ENCODE measurements around the gene MAN1C1. TPM values are rescaled to one million over a fixed set of nuclear protein-coding genes. Genes with fewer than 3 reads are reported as not detected.

MAN1C1 gene
- total and polyA plus RNA-seq, 9 of the 15 experiments (the other 6 are each of a cell fraction or from before 2014, with no cell fraction given) = 0.04 to 0.44 (median 0.10) TPM; not detected in 3

DNA sequence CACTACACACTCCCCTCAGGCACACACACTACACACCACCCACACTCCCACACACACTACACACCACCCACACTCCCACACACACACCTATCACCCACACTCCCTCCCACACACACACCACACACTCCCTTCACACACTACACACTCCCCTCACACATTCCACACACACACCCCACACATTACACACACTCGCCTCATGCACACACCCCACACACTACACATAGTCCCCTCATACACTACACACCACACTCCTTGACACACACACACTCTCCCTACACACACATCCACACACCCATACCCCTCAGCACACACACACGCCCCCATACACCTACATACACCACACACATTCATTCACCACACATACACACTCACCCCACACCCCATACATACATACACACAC lies 152.4 kb downstream of the MAN1C1 start (continued):
- no peak for TF ChIP-seq ZNF311 (CRISPR knock-in tag; IDR thresholded peaks at IDR 0.05)
- no peak for TF ChIP-seq SREBF1 (IDR thresholded peaks at IDR 0.05; ENCODE audit: borderline replicate concordance, low read depth, low read length)
- peak; percentile 66 for TF ChIP-seq EGR1 (conservative IDR thresholded peaks at IDR 0.05)
- TF ChIP-seq, protein P1, sequence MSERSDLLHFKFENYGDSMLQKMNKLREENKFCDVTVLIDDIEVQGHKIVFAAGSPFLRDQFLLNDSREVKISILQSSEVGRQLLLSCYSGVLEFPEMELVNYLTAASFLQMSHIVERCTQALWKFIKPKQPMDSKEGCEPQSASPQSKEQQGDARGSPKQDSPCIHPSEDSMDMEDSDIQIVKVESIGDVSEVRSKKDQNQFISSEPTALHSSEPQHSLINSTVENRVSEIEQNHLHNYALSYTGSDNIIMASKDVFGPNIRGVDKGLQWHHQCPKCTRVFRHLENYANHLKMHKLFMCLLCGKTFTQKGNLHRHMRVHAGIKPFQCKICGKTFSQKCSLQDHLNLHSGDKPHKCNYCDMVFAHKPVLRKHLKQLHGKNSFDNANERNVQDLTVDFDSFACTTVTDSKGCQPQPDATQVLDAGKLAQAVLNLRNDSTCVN (CRISPR knock-in tag; IDR thresholded peaks at IDR 0.05) = peak; percentile 45; the same call in 1 of the 2 replicates
- TF ChIP-seq, protein P2, sequence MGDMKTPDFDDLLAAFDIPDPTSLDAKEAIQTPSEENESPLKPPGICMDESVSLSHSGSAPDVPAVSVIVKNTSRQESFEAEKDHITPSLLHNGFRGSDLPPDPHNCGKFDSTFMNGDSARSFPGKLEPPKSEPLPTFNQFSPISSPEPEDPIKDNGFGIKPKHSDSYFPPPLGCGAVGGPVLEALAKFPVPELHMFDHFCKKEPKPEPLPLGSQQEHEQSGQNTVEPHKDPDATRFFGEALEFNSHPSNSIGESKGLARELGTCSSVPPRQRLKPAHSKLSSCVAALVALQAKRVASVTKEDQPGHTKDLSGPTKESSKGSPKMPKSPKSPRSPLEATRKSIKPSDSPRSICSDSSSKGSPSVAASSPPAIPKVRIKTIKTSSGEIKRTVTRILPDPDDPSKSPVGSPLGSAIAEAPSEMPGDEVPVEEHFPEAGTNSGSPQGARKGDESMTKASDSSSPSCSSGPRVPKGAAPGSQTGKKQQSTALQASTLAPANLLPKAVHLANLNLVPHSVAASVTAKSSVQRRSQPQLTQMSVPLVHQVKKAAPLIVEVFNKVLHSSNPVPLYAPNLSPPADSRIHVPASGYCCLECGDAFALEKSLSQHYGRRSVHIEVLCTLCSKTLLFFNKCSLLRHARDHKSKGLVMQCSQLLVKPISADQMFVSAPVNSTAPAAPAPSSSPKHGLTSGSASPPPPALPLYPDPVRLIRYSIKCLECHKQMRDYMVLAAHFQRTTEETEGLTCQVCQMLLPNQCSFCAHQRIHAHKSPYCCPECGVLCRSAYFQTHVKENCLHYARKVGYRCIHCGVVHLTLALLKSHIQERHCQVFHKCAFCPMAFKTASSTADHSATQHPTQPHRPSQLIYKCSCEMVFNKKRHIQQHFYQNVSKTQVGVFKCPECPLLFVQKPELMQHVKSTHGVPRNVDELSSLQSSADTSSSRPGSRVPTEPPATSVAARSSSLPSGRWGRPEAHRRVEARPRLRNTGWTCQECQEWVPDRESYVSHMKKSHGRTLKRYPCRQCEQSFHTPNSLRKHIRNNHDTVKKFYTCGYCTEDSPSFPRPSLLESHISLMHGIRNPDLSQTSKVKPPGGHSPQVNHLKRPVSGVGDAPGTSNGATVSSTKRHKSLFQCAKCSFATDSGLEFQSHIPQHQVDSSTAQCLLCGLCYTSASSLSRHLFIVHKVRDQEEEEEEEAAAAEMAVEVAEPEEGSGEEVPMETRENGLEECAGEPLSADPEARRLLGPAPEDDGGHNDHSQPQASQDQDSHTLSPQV (IDR thresholded peaks at IDR 0.05) = no peak
- TF ChIP-seq PURB (CRISPR knock-in tag; IDR thresholded peaks at IDR 0.05; ENCODE audit: low read depth) = no peak
- no peak for TF ChIP-seq MTA3 (IDR thresholded peaks at IDR 0.05; ENCODE audit: borderline replicate concordance)
- TF ChIP-seq ZNF778 (CRISPR knock-in tag; IDR thresholded peaks at IDR 0.05) = no peak
- TF ChIP-seq TEAD2 (tag; IDR thresholded peaks at IDR 0.05) = no peak
- TF ChIP-seq ZNF584 (CRISPR knock-in tag; IDR thresholded peaks at IDR 0.05; ENCODE audit: low read depth) = no peak
- TF ChIP-seq TCF3 (CRISPR knock-in tag; IDR thresholded peaks at IDR 0.05) = no peak
- TF ChIP-seq SMARCE1 (IDR thresholded peaks at IDR 0.05) = no peak
- no peak for TF ChIP-seq IFI16 (CRISPR knock-in tag; IDR thresholded peaks at IDR 0.05)
- TF ChIP-seq EHMT2 (IDR thresholded peaks at IDR 0.05) = peak; percentile 19; the same call in 1 of the 2 replicates
- TF ChIP-seq ZNF586 (CRISPR knock-in tag; conservative IDR thresholded peaks at IDR 0.05) = no peak
- no peak for TF ChIP-seq ZNF609 (CRISPR knock-in tag; IDR thresholded peaks at IDR 0.05; ENCODE audit: borderline replicate concordance)
- TF ChIP-seq HMG20A (CRISPR knock-in tag; conservative IDR thresholded peaks at IDR 0.05) = no peak
- no peak for TF ChIP-seq SMARCA5 (IDR thresholded peaks at IDR 0.05)
- TF ChIP-seq ZNF224 (CRISPR knock-in tag; IDR thresholded peaks at IDR 0.05) = no peak
- no peak for TF ChIP-seq ZKSCAN3 (CRISPR knock-in tag; IDR thresholded peaks at IDR 0.05)
